Astrocyte (in vitro differentiated cells and primary cell): ENCODE results near the gene ZNF408.

Source experiments
- EZH2 ChIP-seq: IDR thresholded peaks from 2 replicates; pipeline ENCODE4 v1.6.1; 2012; ENCODE audit warnings: mild to moderate bottlenecking, low read length, inconsistent platforms; ENCODE audit not compliant: insufficient read depth
- TF ChIP-seq, protein P1 (sequence below): IDR thresholded peaks from 2 replicates; pipeline ENCODE4 v1.5.1; 2011; ENCODE audit warnings: low read depth, mild to moderate bottlenecking, inconsistent platforms, low read length, moderate library complexity; ENCODE audit not compliant: insufficient read depth

DNA sequence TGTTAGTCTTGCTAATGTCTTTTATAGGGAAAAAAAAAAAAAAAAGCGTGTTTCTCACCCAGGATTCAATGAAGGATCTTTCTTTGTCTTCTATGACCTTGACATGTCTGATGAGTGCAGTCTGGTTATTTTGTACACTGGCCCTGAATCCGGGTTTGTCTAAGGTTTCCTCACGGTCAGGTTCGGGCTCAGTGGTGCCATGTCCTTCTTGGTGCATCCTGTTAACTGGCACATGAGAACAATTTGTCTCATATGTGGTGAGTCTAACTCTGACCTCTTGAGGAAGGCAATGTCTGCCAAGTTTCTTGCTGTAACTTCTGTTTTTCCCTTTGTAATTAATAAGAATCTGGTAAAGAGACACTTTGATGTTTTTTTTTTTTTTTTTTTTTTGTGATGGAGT is 30.7 kb downstream of the ZNF408 start:
- TF ChIP-seq, protein P1, sequence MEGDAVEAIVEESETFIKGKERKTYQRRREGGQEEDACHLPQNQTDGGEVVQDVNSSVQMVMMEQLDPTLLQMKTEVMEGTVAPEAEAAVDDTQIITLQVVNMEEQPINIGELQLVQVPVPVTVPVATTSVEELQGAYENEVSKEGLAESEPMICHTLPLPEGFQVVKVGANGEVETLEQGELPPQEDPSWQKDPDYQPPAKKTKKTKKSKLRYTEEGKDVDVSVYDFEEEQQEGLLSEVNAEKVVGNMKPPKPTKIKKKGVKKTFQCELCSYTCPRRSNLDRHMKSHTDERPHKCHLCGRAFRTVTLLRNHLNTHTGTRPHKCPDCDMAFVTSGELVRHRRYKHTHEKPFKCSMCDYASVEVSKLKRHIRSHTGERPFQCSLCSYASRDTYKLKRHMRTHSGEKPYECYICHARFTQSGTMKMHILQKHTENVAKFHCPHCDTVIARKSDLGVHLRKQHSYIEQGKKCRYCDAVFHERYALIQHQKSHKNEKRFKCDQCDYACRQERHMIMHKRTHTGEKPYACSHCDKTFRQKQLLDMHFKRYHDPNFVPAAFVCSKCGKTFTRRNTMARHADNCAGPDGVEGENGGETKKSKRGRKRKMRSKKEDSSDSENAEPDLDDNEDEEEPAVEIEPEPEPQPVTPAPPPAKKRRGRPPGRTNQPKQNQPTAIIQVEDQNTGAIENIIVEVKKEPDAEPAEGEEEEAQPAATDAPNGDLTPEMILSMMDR, result no peak
- no peak for TF ChIP-seq EZH2
